ENCODE measurements around the gene GLRX3.

The GLRX3 gene

GRCh38 chr10:130141460-130141859, 5.3 kb downstream of the GLRX3 start:
- no peak for DNase-seq (ENCODE audit: low spot score)
- no peak for TF ChIP-seq CTCF (IDR thresholded peaks at IDR 0.05; ENCODE audit: extremely low read depth, missing control alignments)

GRCh38 chr10:130141878-130142277, 5.7 kb downstream of the GLRX3 start:
- peak; percentile 68 for DNase-seq (ENCODE audit: low spot score)
- TF ChIP-seq CTCF (IDR thresholded peaks at IDR 0.05; ENCODE audit: extremely low read depth, missing control alignments): no peak

- no peak for TF ChIP-seq CTCF (IDR thresholded peaks at IDR 0.05; ENCODE audit: extremely low read depth, missing control alignments)
- no peak for DNase-seq (ENCODE audit: low spot score)
Observed at GRCh38 chr10:130146042-130146441, 9.9 kb downstream of the GLRX3 start.

GRCh38 chr10:130159192-130159794, 23.1 kb downstream of the GLRX3 start:
- no peak for DNase-seq (ENCODE audit: low spot score)
- no peak for TF ChIP-seq CTCF (IDR thresholded peaks at IDR 0.05; ENCODE audit: extremely low read depth, missing control alignments)

- no peak for DNase-seq (ENCODE audit: low spot score)
- TF ChIP-seq CTCF (IDR thresholded peaks at IDR 0.05; ENCODE audit: extremely low read depth, missing control alignments): no peak
Observed at GRCh38 chr10:130160775-130161174, 24.6 kb downstream of the GLRX3 start.

GRCh38 chr10:130161331-130161730, 25.1 kb downstream of the GLRX3 start:
- DNase-seq (ENCODE audit: low spot score): no peak
- TF ChIP-seq CTCF (IDR thresholded peaks at IDR 0.05; ENCODE audit: extremely low read depth, missing control alignments): no peak

- no peak for TF ChIP-seq CTCF (IDR thresholded peaks at IDR 0.05; ENCODE audit: extremely low read depth, missing control alignments)
- no peak for DNase-seq (ENCODE audit: low spot score)
Observed at GRCh38 chr10:130167193-130167592, 31.0 kb downstream of the GLRX3 start.
